ENCODE data around the gene NCKAP5.

- TF ChIP-seq CTCF (IDR thresholded peaks at IDR 0.05; ENCODE audit: low read length): no peak
- TF ChIP-seq EZH2 (IDR thresholded peaks at IDR 0.05; ENCODE audit: borderline replicate concordance, low read length): no peak
Measured at GRCh38 chr2:132633635-132634034, 934.6 kb downstream of the NCKAP5 start.
